K562 (cell line): ENCODE results near the gene FAM168B. TPM values are rescaled to one million over a fixed set of nuclear protein-coding genes. Genes with fewer than 3 reads are reported as not detected.
A peak's percentile ranks its signal among the peaks of the same experiment; 100 is the strongest.

ENCODE experiments used
- ARID4B ChIP-seq: sonication (generic); formaldehyde crosslinking; IDR thresholded peaks from 2 replicates; pipeline ENCODE4 v1.8.0; 2022; ENCODE audit warnings: mild to moderate bottlenecking, missing genetic modification reagents
- CREBBP ChIP-seq: IDR thresholded peaks from one replicate; pipeline ENCODE4 v1.6.1; 2012; ENCODE audit warnings: low read depth, mild to moderate bottlenecking, control low read depth, inconsistent platforms, low read length
- CTCF ChIP-seq, 3 experiments: IDR thresholded peaks in 2 of 3; conservative IDR thresholded peaks in 1 of 3; 2 replicates each; pipeline ENCODE4 v1.5.1; 2011 to 2012; ENCODE audit warnings: low read length in 3 of 3, mild to moderate bottlenecking in 3 of 3, control low read depth in 2 of 3, improper control_type of control experiment in 1 of 3, inconsistent platforms in 1 of 3, low read depth in 1 of 3, mixed read lengths in 1 of 3, moderate library complexity in 1 of 3; ENCODE audit not compliant: insufficient read depth in 2 of 3
- ETV6 ChIP-seq, 3 experiments: fragments of 150-350 bp in 1 of 3; sonication (generic) in 1 of 3; formaldehyde crosslinking in 1 of 3; IDR thresholded peaks; 2 replicates each; pipeline versions ENCODE4 v1.6.1 to v1.8.0; 2014 to 2022; ENCODE audit warnings: borderline replicate concordance in 2 of 3, low read depth in 2 of 3, antibody characterized with exemption in 1 of 3, low read length in 1 of 3, mild to moderate bottlenecking in 1 of 3, missing genetic modification reagents in 1 of 3
- GATAD2A ChIP-seq: fragments of 450-650 bp; IDR thresholded peaks from 2 replicates; pipeline ENCODE4 v1.6.1; 2017
- HCFC1 ChIP-seq: IDR thresholded peaks from 2 replicates; pipeline ENCODE4 v1.6.1; 2012; ENCODE audit warnings: low read depth, low read length, improper control_type of control experiment
- ID3 ChIP-seq, 2 experiments: fragments of 250-450 bp in 1 of 2; fragments of 450-650 bp in 1 of 2; sonication (Bioruptor Pico) in 1 of 2; IDR thresholded peaks; 2 replicates each; pipeline versions ENCODE4 v1.6.1 to v1.8.0; 2016 to 2021; ENCODE audit warnings: mild to moderate bottlenecking in 2 of 2, moderate library complexity in 2 of 2, missing compliant biosample characterization in 1 of 2, missing genetic modification characterization in 1 of 2
- KDM5B ChIP-seq: fragments of 200-600 bp; sonication (generic); IDR thresholded peaks from 2 replicates; pipeline ENCODE4 v1.6.1; 2012; ENCODE audit warnings: low read depth, mild to moderate bottlenecking, moderate library complexity, low read length, control low read depth, inconsistent platforms; ENCODE audit not compliant: insufficient replicate concordance
- MBD1 ChIP-seq: fragments of 250-450 bp; sonication (Bioruptor Pico); IDR thresholded peaks from 2 replicates; pipeline ENCODE4 v1.8.0; 2022; ENCODE audit warnings: inconsistent platforms
- RBM25 ChIP-seq: fragments of 200-400 bp; formaldehyde crosslinking; IDR thresholded peaks from 2 replicates; pipeline ENCODE4 v1.6.1; 2018; ENCODE audit warnings: low read length, low read depth, moderate library complexity; ENCODE audit not compliant: severe bottlenecking
- SMAD2 ChIP-seq: fragments of 150-350 bp; IDR thresholded peaks from 2 replicates; pipeline ENCODE4 v1.6.1; 2014; ENCODE audit warnings: low read depth, mild to moderate bottlenecking, low read length
- SPI1 ChIP-seq: IDR thresholded peaks from 2 replicates; pipeline ENCODE4 v1.6.1; 2011; ENCODE audit warnings: low read depth, low read length, control low read depth, borderline replicate concordance
- ZFX ChIP-seq: sonication (generic); formaldehyde crosslinking; IDR thresholded peaks from 2 replicates; pipeline ENCODE4 v1.8.0; 2022; ENCODE audit warnings: mild to moderate bottlenecking, missing genetic modification reagents, moderate library complexity
- ZNF24 ChIP-seq: fragments of 450-650 bp; IDR thresholded peaks from 2 replicates; pipeline ENCODE4 v1.6.1; 2016
- ZNF639 ChIP-seq, 2 experiments: fragments of 200-800 bp in 1 of 2; sonication (Bioruptor generic) in 1 of 2; sonication (generic) in 1 of 2; formaldehyde crosslinking in 1 of 2; IDR thresholded peaks in 1 of 2; conservative IDR thresholded peaks in 1 of 2; 2 replicates each; pipeline versions ENCODE4 v1.5.0 to v1.6.1; 2016 to 2020; ENCODE audit warnings: missing compliant biosample characterization in 1 of 2, missing genetic modification characterization in 1 of 2, missing genetic modification reagents in 1 of 2
- polyA plus RNA-seq, 8 experiments: library from polyadenylated mRNA; depleted of rRNA in 4 of 8; stranded (reverse) in 5 of 8; unstranded in 3 of 8; fragments of >200 nt; fragmentation: Nextera tagmentation in 2 of 8; fragmentation: Illumina TruSeq in 1 of 8; extraction: Ambion mirVana in 2 of 8; extraction: Trizol in 1 of 8; gene quantifications; 2 replicates each; pipeline versions ENCODE4 v1.2.1 to v1.2.3, GENCODE V29; 2011 to 2014; ENCODE audit warnings: inconsistent platforms in 1 of 8, missing spikeins in 1 of 8
- total RNA-seq, 7 experiments: library from RNA; depleted of rRNA in 6 of 7; stranded (reverse); fragments of >200 nt in 6 of 7; fragmentation: Illumina TruSeq in 2 of 7; extraction: Trizol in 2 of 7; gene quantifications; 2 replicates each; pipeline versions ENCODE4 v1.2.1 to v1.2.3, GENCODE V29; 2011 to 2021; ENCODE audit warnings: low replicate concordance in 1 of 7

Gene FAM168B
- total and polyA plus RNA-seq, 9 of the 15 experiments (the other 6 are each of a cell fraction or from before 2014, with no cell fraction given): 3.3 to 76.0 (median 46.1) TPM

GRCh38 chr2:131093006-131093695 lies at the start of gene FAM168B (continued):
- no peak for TF ChIP-seq MBD1 (CRISPR knock-in tag)
- TF ChIP-seq ETV6 (IDR thresholded peaks at IDR 0.05; ENCODE audit: borderline replicate concordance in 1 of 2, low read depth in 2 of 2, low read length in 1 of 2): no peak
- no peak for TF ChIP-seq ETV6 (CRISPR knock-in tag; IDR thresholded peaks at IDR 0.05; ENCODE audit: borderline replicate concordance)
- TF ChIP-seq GATAD2A: no peak
- TF ChIP-seq CREBBP: no peak
- peak; percentile 75; the same call in 1 of the 2 replicates for TF ChIP-seq ARID4B (CRISPR knock-in tag)
- no peak for TF ChIP-seq SMAD2
- peak; percentile 77 for TF ChIP-seq KDM5B
- peak; percentile 56; the same call in 1 of the 2 replicates for TF ChIP-seq SPI1
- 0 out of 6 replicates have a peak, but pooled peaks of 1 of the 3 experiments have one; percentile 13 for TF ChIP-seq CTCF (IDR thresholded peaks at IDR 0.05 in 2 of 3, conservative IDR thresholded peaks at IDR 0.05 in 1 of 3; ENCODE audit: insufficient read depth in 2 of 3, low read depth in 1 of 3, low read length in 3 of 3)
- TF ChIP-seq RBM25: peak; percentile 25
- peak; percentile 93 for TF ChIP-seq ZFX (CRISPR knock-in tag)
- TF ChIP-seq ZNF24: peak; percentile 41
- TF ChIP-seq HCFC1: peak; percentile 51; the same call in 1 of the 2 replicates
- TF ChIP-seq ZNF639 (CRISPR knock-in tag; conservative IDR thresholded peaks at IDR 0.05 in 1 of 2, IDR thresholded peaks at IDR 0.05 in 1 of 2): peak in 1 of 2 experiments; percentile 98; a peak in 2 of 4 replicates
- TF ChIP-seq ID3 (CRISPR knock-in tag; IDR thresholded peaks at IDR 0.05): no peak
- peak; percentile 75 for TF ChIP-seq ID3 (tag; IDR thresholded peaks at IDR 0.05)
